ENCODE data around the gene TRAF2.
"Not testable (repeated sequence)": the region's sequence is repeated elsewhere in the genome, so short reads cannot be mapped to it uniquely, and the experiment has no call there.

Gene TRAF2

GRCh38 chr9:136860933-136861873 is 25.1 kb upstream of the TRAF2 start:
- H3K4me3 ChIP-seq (ENCODE audit: low read length): no peak overlapping the region
- TF ChIP-seq ZNF274 (IDR thresholded peaks at IDR 0.05; ENCODE audit: low read depth, low read length): no peak

GRCh38 chr9:136861874-136862457 is 24.4 kb upstream of the TRAF2 start:
- H3K4me3 ChIP-seq (ENCODE audit: low read length): no peak overlapping the region
- TF ChIP-seq ZNF274 (IDR thresholded peaks at IDR 0.05; ENCODE audit: low read depth, low read length): no peak

- no peak for TF ChIP-seq ZNF274 (IDR thresholded peaks at IDR 0.05; ENCODE audit: low read depth, low read length)
- no peak overlapping the region for H3K4me3 ChIP-seq (ENCODE audit: low read length)
Measured at GRCh38 chr9:136862849-136863622, 23.3 kb upstream of the TRAF2 start.

- no peak overlapping the region for H3K4me3 ChIP-seq (ENCODE audit: low read length)
- no peak for TF ChIP-seq ZNF274 (IDR thresholded peaks at IDR 0.05; ENCODE audit: low read depth, low read length)
Measured at GRCh38 chr9:136863623-136864273, 22.6 kb upstream of the TRAF2 start.

GRCh38 chr9:136865041-136865767 is 21.1 kb upstream of the TRAF2 start:
- no peak for TF ChIP-seq ZNF274 (IDR thresholded peaks at IDR 0.05; ENCODE audit: low read depth, low read length)

GRCh38 chr9:136865768-136866103 is 20.6 kb upstream of the TRAF2 start:
- H3K4me3 ChIP-seq (ENCODE audit: low read length): peak overlapping the region; percentile 83
- TF ChIP-seq ZNF274 (IDR thresholded peaks at IDR 0.05; ENCODE audit: low read depth, low read length): no peak

More at GRCh38 chr9:136865041-136865767, 21.1 kb upstream of the TRAF2 start:
- peak overlapping the region; percentile 83 for H3K4me3 ChIP-seq (ENCODE audit: low read length)

GRCh38 chr9:136866898-136867421 is 19.4 kb upstream of the TRAF2 start:
- peak overlapping the region; percentile 75 for H3K4me3 ChIP-seq (ENCODE audit: low read length)

GRCh38 chr9:136867480-136867879 is 18.8 kb upstream of the TRAF2 start:
- no peak overlapping the region for H3K4me3 ChIP-seq (ENCODE audit: low read length)
- TF ChIP-seq ZNF274 (IDR thresholded peaks at IDR 0.05; ENCODE audit: low read depth, low read length): no peak

GRCh38 chr9:136867917-136868316 is 18.4 kb upstream of the TRAF2 start:
- TF ChIP-seq ZNF274 (IDR thresholded peaks at IDR 0.05; ENCODE audit: low read depth, low read length): no peak
- no peak overlapping the region for H3K4me3 ChIP-seq (ENCODE audit: low read length)

- no peak for TF ChIP-seq ZNF274 (IDR thresholded peaks at IDR 0.05; ENCODE audit: low read depth, low read length)
- no peak overlapping the region for H3K4me3 ChIP-seq (ENCODE audit: low read length)
Measured at GRCh38 chr9:136868644-136869043, 17.7 kb upstream of the TRAF2 start.

- not testable (repeated sequence) for H3K4me3 ChIP-seq (ENCODE audit: low read length)
Measured at GRCh38 chr9:136869611-136870010, 16.7 kb upstream of the TRAF2 start.

GRCh38 chr9:136875155-136875554 is 11.2 kb upstream of the TRAF2 start:
- TF ChIP-seq ZNF274 (IDR thresholded peaks at IDR 0.05; ENCODE audit: low read depth, low read length): no peak
- no peak overlapping the region for H3K4me3 ChIP-seq (ENCODE audit: low read length)

- no peak overlapping the region for H3K4me3 ChIP-seq (ENCODE audit: low read length)
- TF ChIP-seq ZNF274 (IDR thresholded peaks at IDR 0.05; ENCODE audit: low read depth, low read length): no peak
Measured at GRCh38 chr9:136876476-136876875, 9.8 kb upstream of the TRAF2 start.

Data from GM08714 (cell line).